HepG2 (cell line): ENCODE results near the gene SKIL. TPM values are rescaled to one million over a fixed set of nuclear protein-coding genes. Genes with fewer than 3 reads are reported as not detected.

ENCODE experiments used
- AGO1 ChIP-seq: fragments of 200-400 bp; formaldehyde crosslinking; IDR thresholded peaks from 2 replicates; pipeline ENCODE4 v1.6.1; 2017; ENCODE audit warnings: mild to moderate bottlenecking, low read depth, low read length, moderate library complexity; ENCODE audit not compliant: poor library complexity, severe bottlenecking
- ELK4 ChIP-seq: sonication (generic); formaldehyde crosslinking; IDR thresholded peaks from 2 replicates; pipeline ENCODE4 v1.9.0; 2021; ENCODE audit warnings: missing genetic modification reagents, borderline replicate concordance
- EZH2 ChIP-seq: conservative IDR thresholded peaks from 2 replicates; pipeline ENCODE4 v1.6.1; 2012; ENCODE audit warnings: mild to moderate bottlenecking, low read depth, low read length, moderate library complexity
- JUND ChIP-seq: sonication (generic); formaldehyde crosslinking; IDR thresholded peaks from 2 replicates; pipeline ENCODE4 v1.8.0; 2022; ENCODE audit warnings: mild to moderate bottlenecking, missing genetic modification reagents
- NCOA5 ChIP-seq: sonication (generic); formaldehyde crosslinking; IDR thresholded peaks from 2 replicates; pipeline ENCODE4 v1.4.0; 2020; ENCODE audit warnings: missing genetic modification reagents
- NFAT5 ChIP-seq: sonication (generic); formaldehyde crosslinking; IDR thresholded peaks from 2 replicates; pipeline ENCODE4 v1.4.0; 2020; ENCODE audit warnings: missing genetic modification reagents
- NFE2 ChIP-seq: sonication (generic); formaldehyde crosslinking; IDR thresholded peaks from 2 replicates; pipeline ENCODE4 v1.4.0; 2020; ENCODE audit warnings: missing genetic modification reagents
- RBFOX2 ChIP-seq: fragments of 200-400 bp; formaldehyde crosslinking; IDR thresholded peaks from 2 replicates; pipeline ENCODE4 v1.6.1; 2017; ENCODE audit warnings: low read depth, mild to moderate bottlenecking, low read length
- RCOR2 ChIP-seq: IDR thresholded peaks from 2 replicates; pipeline ENCODE4 v1.6.1; 2016; ENCODE audit warnings: missing biosample characterization, missing genetic modification reagents
- SETDB1 ChIP-seq: sonication (generic); formaldehyde crosslinking; IDR thresholded peaks from 2 replicates; pipeline ENCODE4 v1.5.1; 2020; ENCODE audit warnings: missing genetic modification reagents, mild to moderate bottlenecking, borderline replicate concordance
- SMARCC2 ChIP-seq: fragments of 450-650 bp; IDR thresholded peaks from 2 replicates; pipeline ENCODE4 v1.6.1; 2017; ENCODE audit warnings: antibody characterized with exemption, mild to moderate bottlenecking
- TEAD2 ChIP-seq: sonication (generic); formaldehyde crosslinking; IDR thresholded peaks from 2 replicates; pipeline ENCODE4 v1.9.0; 2021; ENCODE audit warnings: missing genetic modification reagents
- TEF ChIP-seq: sonication (generic); formaldehyde crosslinking; IDR thresholded peaks from 2 replicates; pipeline ENCODE4 v1.5.0; 2020; ENCODE audit warnings: missing genetic modification reagents
- ZBTB34 ChIP-seq: sonication (generic); formaldehyde crosslinking; IDR thresholded peaks from 2 replicates; pipeline ENCODE4 v1.8.0; 2022; ENCODE audit warnings: mild to moderate bottlenecking, missing genetic modification reagents
- ZIK1 ChIP-seq: sonication (generic); formaldehyde crosslinking; IDR thresholded peaks from 2 replicates; pipeline ENCODE4 v1.5.0; 2020; ENCODE audit warnings: mild to moderate bottlenecking, low read depth, missing genetic modification reagents, borderline replicate concordance
- ZNF235 ChIP-seq: sonication (generic); formaldehyde crosslinking; IDR thresholded peaks from 2 replicates; pipeline ENCODE4 v1.8.1; 2023; ENCODE audit warnings: mild to moderate bottlenecking, missing genetic modification reagents, borderline replicate concordance
- ZNF30 ChIP-seq: sonication (generic); formaldehyde crosslinking; IDR thresholded peaks from 2 replicates; pipeline ENCODE4 v1.5.0; 2020; ENCODE audit warnings: mild to moderate bottlenecking, missing genetic modification reagents
- ZNF501 ChIP-seq: sonication (generic); formaldehyde crosslinking; IDR thresholded peaks from 2 replicates; pipeline ENCODE4 v1.5.1; 2020; ENCODE audit warnings: mild to moderate bottlenecking, moderate library complexity, missing genetic modification reagents
- ZNF530 ChIP-seq: sonication (generic); formaldehyde crosslinking; IDR thresholded peaks from 2 replicates; pipeline ENCODE4 v1.5.0; 2020; ENCODE audit warnings: low read depth, mild to moderate bottlenecking, missing genetic modification reagents
- ZNF562 ChIP-seq: sonication (generic); formaldehyde crosslinking; IDR thresholded peaks from 2 replicates; pipeline ENCODE4 v1.8.0; 2022; ENCODE audit warnings: missing genetic modification reagents, borderline replicate concordance
- ZNF709 ChIP-seq: sonication (generic); formaldehyde crosslinking; IDR thresholded peaks from 2 replicates; pipeline ENCODE4 v1.5.0; 2020; ENCODE audit warnings: mild to moderate bottlenecking, missing genetic modification reagents
- ZNF790 ChIP-seq: sonication (generic); formaldehyde crosslinking; IDR thresholded peaks from 2 replicates; pipeline ENCODE4 v1.8.0; 2022; ENCODE audit warnings: missing genetic modification reagents, mild to moderate bottlenecking, borderline replicate concordance
- polyA plus RNA-seq, 8 experiments: library from polyadenylated mRNA; depleted of rRNA in 3 of 8; stranded (reverse) in 7 of 8; unstranded in 1 of 8; fragments of >200 nt; fragmentation: Illumina TruSeq in 4 of 8; extraction: Trizol in 4 of 8; gene quantifications; 2 replicates each; pipeline versions ENCODE4 v1.2.1 to v1.2.3, GENCODE V29; 2011 to 2016; ENCODE audit warnings: low read depth in 4 of 8, missing spikeins in 1 of 8, mixed read lengths in 1 of 8; ENCODE audit not compliant: insufficient read depth in 1 of 8
- total RNA-seq, 5 experiments: library from RNA; depleted of rRNA; stranded (reverse); fragments of >200 nt; fragmentation: Illumina TruSeq; extraction: Trizol; gene quantifications; 2 replicates each; pipeline ENCODE4 v1.2.3, GENCODE V29; 2016; ENCODE audit warnings: low read depth in 1 of 5

Gene SKIL
- total and polyA plus RNA-seq, 2 of the 13 experiments (the other 11 are each of a cell fraction or from before 2014, with no cell fraction given) = 5.2 to 20.7 TPM

- no peak for TF ChIP-seq NCOA5 (CRISPR knock-in tag)
- no peak for TF ChIP-seq RCOR2 (CRISPR knock-in tag)
- no peak for TF ChIP-seq NFE2 (CRISPR knock-in tag)
- TF ChIP-seq ZNF501 (CRISPR knock-in tag) = no peak
- TF ChIP-seq ZNF235 (CRISPR knock-in tag) = no peak
- no peak for TF ChIP-seq ZNF530 (CRISPR knock-in tag)
- no peak for TF ChIP-seq SETDB1
- peak; percentile 46; the same call in 1 of the 2 replicates for TF ChIP-seq NFAT5
- no peak for TF ChIP-seq TEAD2
- no peak for TF ChIP-seq ZNF562 (CRISPR knock-in tag)
- TF ChIP-seq ZBTB34 (CRISPR knock-in tag) = no peak
- TF ChIP-seq ZIK1 (CRISPR knock-in tag) = 0 out of 2 replicates have a peak, but pooled peaks have one; percentile 38
- no peak for TF ChIP-seq ELK4 (CRISPR knock-in tag)
- no peak for TF ChIP-seq SMARCC2
- no peak for TF ChIP-seq ZNF30 (CRISPR knock-in tag)
- TF ChIP-seq JUND (CRISPR knock-in tag) = no peak
- no peak for TF ChIP-seq EZH2
- TF ChIP-seq TEF = no peak
- no peak for TF ChIP-seq ZNF709 (CRISPR knock-in tag)
- no peak for TF ChIP-seq AGO1
- peak; percentile 83 for TF ChIP-seq RBFOX2
- no peak for TF ChIP-seq ZNF790 (CRISPR knock-in tag)
These were observed at the start of gene SKIL (continued) for GRCh38 chr3:170357176-170358041.
